AG09319 (cell line): Measurements from ENCODE around the gene SULT4A1.
"Not testable (repeated sequence)": the region's sequence is repeated elsewhere in the genome, so short reads cannot be mapped to it uniquely, and the experiment has no call there.

Source experiments
- DNase-seq: peaks from one replicate; pipeline ENCODE4 v3.0.0-alpha.2; 2010; ENCODE audit warnings: low read depth; ENCODE audit errors: extremely low read depth
- CTCF ChIP-seq: IDR thresholded peaks from 2 replicates; pipeline ENCODE4 v1.5.1; 2011; ENCODE audit warnings: low read depth, mild to moderate bottlenecking, inconsistent platforms, low read length, moderate library complexity

SULT4A1 gene, protein sequence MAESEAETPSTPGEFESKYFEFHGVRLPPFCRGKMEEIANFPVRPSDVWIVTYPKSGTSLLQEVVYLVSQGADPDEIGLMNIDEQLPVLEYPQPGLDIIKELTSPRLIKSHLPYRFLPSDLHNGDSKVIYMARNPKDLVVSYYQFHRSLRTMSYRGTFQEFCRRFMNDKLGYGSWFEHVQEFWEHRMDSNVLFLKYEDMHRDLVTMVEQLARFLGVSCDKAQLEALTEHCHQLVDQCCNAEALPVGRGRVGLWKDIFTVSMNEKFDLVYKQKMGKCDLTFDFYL

DNA sequence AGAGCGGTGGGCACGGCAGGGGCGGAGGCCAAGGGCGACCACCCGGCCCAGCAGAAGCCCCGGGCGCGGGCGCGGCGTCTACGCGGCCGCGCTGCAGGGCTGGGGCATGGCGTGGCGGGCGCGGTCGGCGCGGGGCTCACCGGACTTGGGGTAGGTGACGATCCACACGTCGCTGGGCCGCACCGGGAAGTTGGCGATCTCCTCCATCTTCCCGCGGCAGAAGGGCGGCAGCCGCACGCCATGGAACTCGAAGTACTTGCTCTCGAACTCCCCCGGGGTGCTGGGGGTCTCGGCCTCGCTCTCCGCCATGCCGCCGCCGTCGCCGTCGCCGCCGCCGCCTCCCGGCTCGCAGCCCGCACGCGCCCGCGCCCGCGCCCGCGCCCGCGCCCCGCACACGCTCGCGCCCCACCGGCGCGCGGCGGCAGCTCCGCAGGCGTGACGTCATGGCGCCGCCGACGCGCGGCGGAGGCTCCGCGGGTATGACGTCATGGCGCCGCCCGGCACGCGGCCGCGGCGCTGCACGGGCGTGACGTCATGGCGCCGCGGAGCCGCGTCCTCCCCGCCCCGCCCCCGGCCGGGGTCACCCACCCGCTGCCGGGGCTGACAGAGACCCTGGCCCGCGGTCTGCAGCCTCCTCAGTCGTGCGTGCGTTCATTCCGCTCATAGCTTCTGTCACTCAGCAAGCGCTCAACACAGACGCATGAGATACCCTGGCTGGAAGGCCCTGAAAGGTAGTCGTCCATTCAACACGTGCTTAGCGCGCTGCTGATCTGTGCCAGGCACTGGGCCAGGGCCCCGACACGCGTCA lies at the start of gene SULT4A1:
Gene SULT4A1, minus strand, starts transcription at position 440 of the 808 bp plus-strand sequence. Its CDS starts 131 bp downstream, at position 309.
- TF ChIP-seq CTCF: no peak
- DNase-seq: no peak

GRCh38 chr22:43911351-43911750 lies 49.0 kb upstream of the SULT4A1 start:
- DNase-seq: no peak
- no peak for TF ChIP-seq CTCF

DNA sequence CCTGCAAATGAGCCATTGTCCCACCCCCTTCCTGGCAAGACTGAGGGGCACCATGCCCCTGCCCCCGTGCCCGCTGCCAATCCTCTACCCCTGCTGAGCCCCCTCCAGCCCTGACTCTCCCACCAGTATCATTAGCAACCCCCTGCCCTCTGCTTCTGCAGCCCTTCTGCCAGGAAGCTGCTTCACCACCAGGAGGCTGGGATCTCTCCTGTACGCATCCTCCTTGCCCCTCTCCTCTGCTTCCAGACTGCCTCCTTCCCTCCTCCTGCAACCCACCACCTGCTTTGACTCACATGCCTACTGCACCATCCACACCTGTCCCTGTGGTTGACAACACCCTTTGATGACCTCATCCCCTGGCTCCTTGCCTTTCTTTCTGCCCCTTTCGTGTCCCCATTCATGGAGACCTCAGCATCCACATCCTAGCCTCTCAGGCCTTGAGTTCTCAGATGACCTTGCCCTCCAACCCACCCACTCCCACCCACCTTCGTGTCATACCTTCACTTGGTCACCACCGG lies 47.9 kb upstream of the SULT4A1 start:
- TF ChIP-seq CTCF: no peak
- DNase-seq: no peak

DNA sequence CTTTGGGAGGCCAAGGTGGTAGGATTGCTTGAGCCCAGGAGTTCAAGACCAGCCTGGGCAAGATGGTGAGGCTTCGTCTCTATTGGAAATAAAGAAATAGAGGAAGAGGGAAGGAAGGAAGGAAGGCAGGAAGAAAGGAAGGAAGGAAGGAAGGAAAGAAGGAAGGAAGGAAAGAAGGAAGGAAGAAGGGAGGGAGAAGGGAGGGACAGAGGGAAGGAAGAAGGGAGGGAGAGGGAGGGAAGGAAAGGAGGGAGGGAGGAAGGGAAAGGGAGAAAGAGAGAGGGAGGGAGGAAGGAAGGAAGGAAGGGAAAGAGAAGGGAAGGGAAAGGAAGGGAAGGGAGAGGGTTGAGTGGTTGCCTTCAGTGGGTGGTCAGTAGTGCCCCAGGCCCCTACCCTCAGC lies 47.4 kb upstream of the SULT4A1 start:
- DNase-seq: no peak
- no peak for TF ChIP-seq CTCF

GRCh38 chr22:43905681-43906080 lies 43.4 kb upstream of the SULT4A1 start:
- TF ChIP-seq CTCF: no peak
- no peak for DNase-seq

DNA sequence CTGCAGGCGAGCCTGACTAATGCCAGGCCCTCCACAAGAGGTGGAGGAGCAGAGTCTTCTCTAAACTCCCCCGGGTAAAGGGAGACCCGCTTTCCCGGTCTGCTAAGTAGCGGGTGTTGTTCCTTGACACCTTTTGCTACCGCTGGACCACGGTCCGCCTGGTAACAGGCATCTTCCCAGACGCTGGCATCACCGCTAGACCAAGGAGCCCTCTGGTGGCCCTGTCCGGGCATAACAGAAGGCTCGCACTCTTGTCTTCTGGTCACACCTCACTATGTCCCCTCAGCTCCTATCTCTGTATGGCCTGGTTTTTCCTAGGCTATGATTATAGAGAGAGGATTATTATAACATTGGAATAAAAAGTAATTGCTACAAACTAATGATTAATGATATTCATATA lies 42.1 kb upstream of the SULT4A1 start:
- not testable (repeated sequence) for DNase-seq
- peak; percentile 22 for TF ChIP-seq CTCF

DNA sequence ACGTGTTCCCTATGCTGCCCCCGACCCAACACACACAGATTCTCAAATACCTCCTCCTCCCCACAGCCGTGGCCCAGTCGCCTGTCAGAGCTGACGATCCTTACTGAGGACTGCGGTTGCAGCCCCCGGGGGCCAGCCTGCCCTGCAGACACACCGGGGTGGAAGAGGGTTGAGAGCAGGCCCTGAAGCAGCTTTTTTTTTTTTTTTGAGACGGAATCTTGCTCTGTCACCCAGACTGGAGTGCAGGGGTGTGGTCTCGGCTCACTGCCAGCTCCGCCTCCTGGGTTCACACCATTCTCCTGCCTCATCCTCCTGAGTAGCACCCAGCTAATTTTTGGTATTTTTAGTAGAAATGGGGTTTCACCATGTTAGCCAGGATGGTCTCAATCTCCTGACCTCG lies 40.7 kb upstream of the SULT4A1 start:
- DNase-seq: not testable (repeated sequence)
